ENCODE measurements around the gene PDP2. TPM values are rescaled to one million over a fixed set of nuclear protein-coding genes. Genes with fewer than 3 reads are reported as not detected.
A peak's percentile ranks its signal among the peaks of the same experiment; 100 is the strongest.

PDP2 gene
- total RNA-seq, 4 donors from 2014 or later, result 12.3 to 29.9 (median 15.5) TPM

DNA sequence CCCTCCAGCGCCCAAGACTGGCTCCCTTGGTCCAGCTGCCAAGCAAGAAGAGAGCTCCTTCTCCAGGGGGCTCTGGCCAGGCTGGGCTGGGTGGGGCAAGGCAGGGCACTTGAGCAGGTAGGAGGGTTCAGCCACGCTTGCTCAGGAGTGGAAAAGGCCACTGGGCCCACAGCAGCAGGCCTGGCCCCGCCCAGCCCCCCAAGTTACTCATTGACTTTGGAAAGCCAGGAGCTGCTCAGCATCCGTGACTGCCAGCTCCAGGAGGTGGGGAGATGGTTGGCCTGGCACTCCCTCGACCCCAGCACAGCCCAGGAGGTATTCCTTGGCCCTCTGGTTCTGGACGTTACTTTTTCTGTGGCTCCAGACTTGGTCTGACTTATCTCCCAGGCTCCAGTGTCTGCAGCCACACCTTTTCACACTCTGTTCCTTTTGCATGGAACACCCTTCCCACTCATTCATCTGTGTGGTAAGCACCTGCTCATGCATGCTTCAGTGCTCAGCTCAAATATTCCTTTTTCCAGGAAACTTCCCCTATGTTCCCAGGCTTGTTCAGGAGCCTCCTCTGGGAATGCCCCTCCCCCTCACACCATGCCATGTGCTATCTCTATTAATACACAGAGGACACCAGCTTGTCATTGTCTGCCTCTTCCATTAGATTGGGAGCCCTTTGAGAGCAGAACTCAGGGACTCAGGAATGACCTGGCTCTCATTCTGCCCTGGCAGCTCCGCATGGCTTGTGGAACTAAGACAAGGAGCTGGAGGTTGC, 38.7 kb downstream of the PDP2 start, which contains the start of gene CDH16:
CDH16 (minus strand) TSS at position 83 of the 766 bp plus-strand sequence. CDS start 820 bp downstream, outside the sequence.
- no peaks in the 10 kb centered on the region for H3K9me3 ChIP-seq
- DNase-seq (ENCODE audit: low spot score in 2 of 2), result no peak
- WGBS, 2 donors, result 70 to 73% methylated on average over 7 of the region's 7 CpGs
- H3K27ac ChIP-seq, result peak within 1 kb of the TSS in 2 of 4 donors; percentile 7 to 63
- peaks cover 0 to 10% (median 0%) of the 10 kb centered on the region in 3 donors for H3K36me3 ChIP-seq
- peaks cover 0 to 8% of the 10 kb centered on the region in 2 donors for H3K27me3 ChIP-seq
- H3K4me3 ChIP-seq, result no peak within 1 kb of the TSS
- H3K4me1 ChIP-seq, result peaks cover 0 to 23% (median 0%) of the 10 kb centered on the region in 4 donors
- TF ChIP-seq POLR2A (IDR thresholded peaks at IDR 0.05) (no peak), EP300 (IDR thresholded peaks at IDR 0.05) (no peak)
- TF ChIP-seq, protein P1, sequence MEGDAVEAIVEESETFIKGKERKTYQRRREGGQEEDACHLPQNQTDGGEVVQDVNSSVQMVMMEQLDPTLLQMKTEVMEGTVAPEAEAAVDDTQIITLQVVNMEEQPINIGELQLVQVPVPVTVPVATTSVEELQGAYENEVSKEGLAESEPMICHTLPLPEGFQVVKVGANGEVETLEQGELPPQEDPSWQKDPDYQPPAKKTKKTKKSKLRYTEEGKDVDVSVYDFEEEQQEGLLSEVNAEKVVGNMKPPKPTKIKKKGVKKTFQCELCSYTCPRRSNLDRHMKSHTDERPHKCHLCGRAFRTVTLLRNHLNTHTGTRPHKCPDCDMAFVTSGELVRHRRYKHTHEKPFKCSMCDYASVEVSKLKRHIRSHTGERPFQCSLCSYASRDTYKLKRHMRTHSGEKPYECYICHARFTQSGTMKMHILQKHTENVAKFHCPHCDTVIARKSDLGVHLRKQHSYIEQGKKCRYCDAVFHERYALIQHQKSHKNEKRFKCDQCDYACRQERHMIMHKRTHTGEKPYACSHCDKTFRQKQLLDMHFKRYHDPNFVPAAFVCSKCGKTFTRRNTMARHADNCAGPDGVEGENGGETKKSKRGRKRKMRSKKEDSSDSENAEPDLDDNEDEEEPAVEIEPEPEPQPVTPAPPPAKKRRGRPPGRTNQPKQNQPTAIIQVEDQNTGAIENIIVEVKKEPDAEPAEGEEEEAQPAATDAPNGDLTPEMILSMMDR (IDR thresholded peaks at IDR 0.05), result no peak

DNA sequence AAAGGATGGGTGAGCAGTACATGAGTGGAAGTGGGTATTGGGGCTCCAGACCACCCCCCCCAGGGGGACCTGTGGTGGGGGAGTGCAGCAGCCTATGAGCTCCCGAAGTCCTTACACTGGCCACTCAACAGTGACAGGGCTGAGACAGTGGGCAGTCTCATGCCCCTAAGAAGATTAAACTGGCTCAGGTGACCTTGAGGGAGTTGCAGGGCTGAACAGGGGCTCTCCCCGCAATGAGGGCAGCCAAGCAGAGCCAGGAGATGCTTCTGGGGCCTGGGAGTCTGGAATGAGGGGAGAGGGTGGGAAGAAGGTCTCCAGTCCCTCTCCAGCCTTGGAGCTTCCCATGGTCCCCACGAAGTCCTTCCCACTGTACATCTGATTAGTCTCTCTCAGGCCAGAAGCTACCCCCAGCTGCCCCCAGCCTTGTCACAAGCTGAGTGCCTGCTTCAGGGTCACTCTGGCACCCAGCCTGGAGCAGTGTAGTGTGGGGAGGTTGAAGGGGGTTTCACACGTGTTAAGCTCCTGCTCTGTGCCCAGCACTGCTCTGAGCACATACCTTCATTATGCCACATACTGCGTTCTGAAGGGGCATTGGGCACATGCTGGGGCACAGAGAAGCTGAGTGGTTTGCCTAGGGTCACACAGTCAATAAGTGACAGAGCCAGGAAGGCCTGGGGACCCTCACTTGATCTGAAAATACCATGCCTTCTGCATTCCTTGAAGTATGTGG, 39.4 kb downstream of the PDP2 start:
- peaks cover 0 to 26% (median 0%) of the 10 kb centered on the region in 4 donors for H3K4me1 ChIP-seq
- 62 to 77% methylated on average over 4 to 5 of the region's 5 CpGs for WGBS, 2 donors
- TF ChIP-seq POLR2A (IDR thresholded peaks at IDR 0.05) (no peak), EP300 (IDR thresholded peaks at IDR 0.05) (no peak)
- TF ChIP-seq, protein P1 (IDR thresholded peaks at IDR 0.05), result no peak

DNA sequence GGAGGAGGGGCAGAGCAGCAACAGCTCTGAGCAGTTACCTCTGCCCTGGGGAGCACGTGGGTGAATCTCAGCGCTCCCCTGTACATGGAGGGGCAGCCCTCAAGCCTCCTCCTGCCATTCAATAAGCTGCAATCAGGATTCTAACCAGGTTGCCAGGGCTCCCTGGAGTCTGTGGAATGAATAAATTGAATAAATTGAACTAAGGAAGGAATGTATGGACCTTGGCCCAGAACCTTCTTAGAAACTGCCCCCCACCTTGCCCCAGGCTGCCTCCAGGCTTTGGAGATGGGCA, 39.9 kb downstream of the PDP2 start:
- H3K4me3 ChIP-seq, result no peak overlapping the region
- peak overlapping the region in 1 of 4 donors; percentile 65 for H3K27ac ChIP-seq
- peaks cover 0 to 31% (median 2%) of the 10 kb centered on the region in 4 donors for H3K4me1 ChIP-seq
- no peaks in the 10 kb centered on the region for H3K9me3 ChIP-seq
- DNase-seq (ENCODE audit: low spot score in 2 of 2), result no peak
- peaks cover 0 to 19% of the 10 kb centered on the region in 2 donors for H3K27me3 ChIP-seq
- 34 to 64% methylated on average over 2 of the region's 2 CpGs for WGBS, 2 donors
- peaks cover 0 to 10% (median 0%) of the 10 kb centered on the region in 3 donors for H3K36me3 ChIP-seq
- TF ChIP-seq, protein P1 (IDR thresholded peaks at IDR 0.05), result no peak
- TF ChIP-seq EP300 (IDR thresholded peaks at IDR 0.05) (no peak), POLR2A (IDR thresholded peaks at IDR 0.05) (no peak)

More for the DNA sequence above, 39.4 kb downstream of the PDP2 start:
- Histone ChIP-seq H3K9me3 (no peaks in the 10 kb centered on the region), H3K27me3 (peaks cover 0 to 16% of the 10 kb centered on the region in 2 donors), H3K4me3 (no peak overlapping the region), H3K36me3 (peaks cover 0 to 10% (median 0%) of the 10 kb centered on the region in 3 donors), H3K27ac (peak overlapping the region in 1 of 4 donors; percentile 47)
- no peak for DNase-seq (ENCODE audit: low spot score in 2 of 2)

DNA sequence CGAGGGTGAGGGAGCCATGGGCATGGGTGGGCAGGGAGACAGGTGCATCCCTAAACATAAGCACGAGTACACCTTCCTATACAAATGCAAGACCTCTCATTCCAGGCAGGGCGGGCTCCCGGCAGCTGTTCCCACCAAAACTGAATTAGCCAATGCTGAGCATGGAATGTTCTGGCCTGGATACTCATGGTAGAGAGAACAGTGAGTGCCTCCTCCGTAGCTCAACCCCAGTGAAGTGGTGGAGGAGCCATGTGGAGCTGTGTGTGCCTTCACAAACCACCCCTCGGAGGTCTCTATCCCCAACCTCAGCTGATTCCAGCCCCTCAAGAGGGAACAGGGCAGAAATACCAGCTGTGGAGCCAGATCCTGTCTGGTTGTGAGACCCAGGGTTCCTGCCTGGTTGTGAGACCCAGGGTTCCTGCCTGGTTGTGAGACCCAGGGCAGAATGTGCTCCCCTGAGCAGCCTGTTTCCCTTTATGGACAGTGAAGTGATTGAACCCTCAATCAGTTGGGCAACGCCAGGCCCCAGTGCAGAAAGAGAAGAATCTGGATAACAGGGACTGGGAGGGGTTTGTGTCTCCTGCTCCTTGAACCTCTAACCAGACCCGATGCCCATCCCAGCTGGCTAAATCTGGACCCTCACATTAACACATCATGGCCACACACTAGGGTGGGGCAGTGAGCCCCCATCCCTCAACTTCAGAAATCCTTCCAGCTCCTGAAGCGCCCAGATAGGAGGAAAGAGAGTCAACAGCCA, 40.8 kb downstream of the PDP2 start:
- Histone ChIP-seq H3K27ac (peak overlapping the region in 2 of 4 donors; percentile 55 to 65), H3K36me3 (peaks cover 0 to 10% (median 0%) of the 10 kb centered on the region in 3 donors), H3K9me3 (no peaks in the 10 kb centered on the region), H3K4me3 (no peak overlapping the region), H3K27me3 (peaks cover 0 to 21% of the 10 kb centered on the region in 2 donors), H3K4me1 (peaks cover 0 to 39% (median 5%) of the 10 kb centered on the region in 4 donors)
- 64 to 75% methylated on average over 9 of the region's 9 CpGs for WGBS, 2 donors
- no peak for DNase-seq (ENCODE audit: low spot score in 2 of 2)
- no peak for TF ChIP-seq POLR2A (IDR thresholded peaks at IDR 0.05)
- TF ChIP-seq, protein P1 (IDR thresholded peaks at IDR 0.05), result no peak
- TF ChIP-seq EP300 (IDR thresholded peaks at IDR 0.05), result no peak

All from tibial nerve (tissue), 4 donors.